Inflammatory macrophage treated with lipopolysaccharide for 4 hours (primary cell): ENCODE data around the gene MLPH.

Source experiments
- DNase-seq: peaks from one replicate; pipeline ENCODE4 v3.0.0-alpha.2; 2020

MLPH gene

GRCh38 chr2:237486819-237487448 is at the start of gene MLPH:
MLPH (plus strand) TSS chr2:237487251; CDS start chr2:237493427, 6,176 bp downstream.
- DNase-seq: peak; percentile 20

GRCh38 chr2:237437566-237437965 is 49.5 kb upstream of the MLPH start:
- DNase-seq: no peak

- DNase-seq: no peak
Observed at GRCh38 chr2:237438080-237438940, 48.7 kb upstream of the MLPH start.

GRCh38 chr2:237440819-237441281 is 46.2 kb upstream of the MLPH start:
- DNase-seq: no peak

GRCh38 chr2:237441605-237442274 is 45.3 kb upstream of the MLPH start:
- no peak for DNase-seq

GRCh38 chr2:237444071-237444470 is 43.0 kb upstream of the MLPH start:
- DNase-seq: no peak

GRCh38 chr2:237445611-237446337 is 41.3 kb upstream of the MLPH start:
- DNase-seq: no peak

GRCh38 chr2:237446338-237446665 is 40.7 kb upstream of the MLPH start:
- no peak for DNase-seq

GRCh38 chr2:237447496-237447895 is 39.6 kb upstream of the MLPH start:
- DNase-seq: no peak

GRCh38 chr2:237448171-237448570 is 38.9 kb upstream of the MLPH start:
- no peak for DNase-seq

- no peak for DNase-seq
Observed at GRCh38 chr2:237448626-237449025, 38.4 kb upstream of the MLPH start.

GRCh38 chr2:237449193-237449881 is 37.7 kb upstream of the MLPH start:
- no peak for DNase-seq

- no peak for DNase-seq
Observed at GRCh38 chr2:237450108-237450507, 36.9 kb upstream of the MLPH start.

GRCh38 chr2:237450583-237450982 is 36.5 kb upstream of the MLPH start:
- no peak for DNase-seq

- no peak for DNase-seq
Observed at GRCh38 chr2:237451643-237452469, 35.2 kb upstream of the MLPH start.

- peak; percentile 54 for DNase-seq
Observed at GRCh38 chr2:237452861-237453260, 34.2 kb upstream of the MLPH start.

GRCh38 chr2:237453671-237454070 is 33.4 kb upstream of the MLPH start:
- DNase-seq: no peak

- no peak for DNase-seq
Observed at GRCh38 chr2:237455764-237456163, 31.3 kb upstream of the MLPH start.

GRCh38 chr2:237456200-237456843 is 30.7 kb upstream of the MLPH start:
- DNase-seq: no peak

- no peak for DNase-seq
Observed at GRCh38 chr2:237457388-237457941, 29.6 kb upstream of the MLPH start.

- no peak for DNase-seq
Observed at GRCh38 chr2:237458519-237458918, 28.5 kb upstream of the MLPH start.
